Measurements from ENCODE around the gene ZNF621.

ZNF621 gene

GRCh38 chr3:40582401-40583027, 57.8 kb downstream of the ZNF621 start:
- no peak for TF ChIP-seq CTCF (IDR thresholded peaks at IDR 0.05; ENCODE audit: low read depth, low read length)
- no peak overlapping the region for H3K4me3 ChIP-seq (replicated peaks in 1 of 2; ENCODE audit: low read depth in 2 of 2, low read length in 2 of 2)

GRCh38 chr3:40583691-40584090, 58.9 kb downstream of the ZNF621 start:
- no peak for DNase-seq (ENCODE audit: low read depth in 2 of 2)
- no peak for TF ChIP-seq CTCF (IDR thresholded peaks at IDR 0.05; ENCODE audit: low read depth, low read length)
- H3K4me3 ChIP-seq (replicated peaks in 1 of 2; ENCODE audit: low read depth in 2 of 2, low read length in 2 of 2) = no peak overlapping the region

More at GRCh38 chr3:40582401-40583027, 57.8 kb downstream of the ZNF621 start:
- no peak for DNase-seq (ENCODE audit: low read depth in 2 of 2)

GRCh38 chr3:40584625-40585189, 59.9 kb downstream of the ZNF621 start:
- TF ChIP-seq CTCF (IDR thresholded peaks at IDR 0.05; ENCODE audit: low read depth, low read length) = peak; percentile 98
- peak; percentile 84 to 87 for DNase-seq (ENCODE audit: low read depth in 2 of 2)
- no peak overlapping the region for H3K4me3 ChIP-seq (replicated peaks in 1 of 2; ENCODE audit: low read depth in 2 of 2, low read length in 2 of 2)

GRCh38 chr3:40585381-40586016, 60.7 kb downstream of the ZNF621 start:
- H3K4me3 ChIP-seq (replicated peaks in 1 of 2; ENCODE audit: low read depth in 2 of 2, low read length in 2 of 2) = no peak overlapping the region
- TF ChIP-seq CTCF (IDR thresholded peaks at IDR 0.05; ENCODE audit: low read depth, low read length) = no peak
- DNase-seq (ENCODE audit: low read depth in 2 of 2) = no peak

- H3K4me3 ChIP-seq (replicated peaks in 1 of 2; ENCODE audit: low read depth in 2 of 2, low read length in 2 of 2) = no peak overlapping the region
- DNase-seq (ENCODE audit: low read depth in 2 of 2) = no peak
- TF ChIP-seq CTCF (IDR thresholded peaks at IDR 0.05; ENCODE audit: low read depth, low read length) = no peak
Measured at GRCh38 chr3:40586901-40587300, 62.1 kb downstream of the ZNF621 start.

GRCh38 chr3:40588406-40588805, 63.6 kb downstream of the ZNF621 start:
- H3K4me3 ChIP-seq (replicated peaks in 1 of 2; ENCODE audit: low read depth in 2 of 2, low read length in 2 of 2) = no peak overlapping the region
- TF ChIP-seq CTCF (IDR thresholded peaks at IDR 0.05; ENCODE audit: low read depth, low read length) = no peak
- DNase-seq (ENCODE audit: low read depth in 2 of 2) = no peak
